Small intestine (tissue), 7 donors: ENCODE results near the gene POU3F3. TPM values are rescaled to one million over a fixed set of nuclear protein-coding genes. Genes with fewer than 3 reads are reported as not detected.

Experiments used
- DNase-seq, 2 donors: peaks; one replicate each; pipeline versions ENCODE4 v3.0.0 to v3.0.0-alpha.2; 2013
- FAIRE-seq: peaks from 2 replicates; lab custom pipeline; 2012; peaks lifted over from hg19 to GRCh38; lab: Jason Lieb, UNC
- H3K27ac ChIP-seq, 3 donors: one replicate each; pipeline ENCODE4 v1.5.1; 2013; ENCODE audit warnings: low read length in 2 of 3, mild to moderate bottlenecking in 2 of 3, control low read depth in 1 of 3, inconsistent platforms in 1 of 3, low read depth in 1 of 3, moderate library complexity in 1 of 3
- H3K27me3 ChIP-seq, 3 donors: one replicate each; pipeline ENCODE4 v1.6.1; 2013; ENCODE audit warnings: low read length in 3 of 3, inconsistent platforms in 1 of 3; ENCODE audit not compliant: control insufficient read depth in 3 of 3, insufficient read depth in 3 of 3
- H3K36me3 ChIP-seq, 3 donors: one replicate each; pipeline ENCODE4 v1.6.1; 2013; ENCODE audit warnings: low read length in 3 of 3, inconsistent platforms in 1 of 3, low read depth in 1 of 3, mild to moderate bottlenecking in 1 of 3, moderate library complexity in 1 of 3; ENCODE audit not compliant: control insufficient read depth in 3 of 3, insufficient read depth in 2 of 3
- H3K4me1 ChIP-seq, 3 donors: one replicate each; pipeline ENCODE4 v1.6.1; 2013; ENCODE audit warnings: low read length in 2 of 3, inconsistent platforms in 1 of 3, low read depth in 1 of 3, mild to moderate bottlenecking in 1 of 3, moderate library complexity in 1 of 3; ENCODE audit not compliant: control insufficient read depth in 3 of 3, insufficient read depth in 2 of 3
- H3K4me3 ChIP-seq, 3 donors: one replicate each; pipeline ENCODE4 v1.5.1; 2013; ENCODE audit warnings: low read length in 3 of 3, control low read depth in 1 of 3, inconsistent platforms in 1 of 3, low read depth in 1 of 3, mild to moderate bottlenecking in 1 of 3, moderate library complexity in 1 of 3
- H3K9me3 ChIP-seq, 2 donors: one replicate each; pipeline ENCODE4 v1.6.1; 2013; ENCODE audit warnings: low read depth in 1 of 2, low read length in 1 of 2; ENCODE audit not compliant: control insufficient read depth in 2 of 2, insufficient read depth in 1 of 2
- WGBS, 3 donors: extraction: QIAGEN DNeasy Blood & Tissue Kit; methylation state at CpG; one replicate each; pipeline ENCODE4 v1.1.7; 2013; 5-methylcytosine and 5-hydroxymethylcytosine counted together
- polyA plus RNA-seq, 4 donors: library from polyadenylated mRNA; stranded (reverse) in 3 of 4; unstranded in 1 of 4; fragments of 200-250 nt in 3 of 4; fragments of 120-200 nt in 1 of 4; gene quantifications; one replicate each; pipeline versions ENCODE4 v1.2.1 to v1.2.3, GENCODE V29; 2013
- donor health status: healthy with polysubstance abuse.
- donor health status: control.
- donor health status: control.
- donor health status: Bipolar disorder and iron deficiency.
- donor health status: healthy.

Gene POU3F3
- polyA plus RNA-seq, 4 donors, result 0.04 to 0.15 TPM; not detected in 2

DNA sequence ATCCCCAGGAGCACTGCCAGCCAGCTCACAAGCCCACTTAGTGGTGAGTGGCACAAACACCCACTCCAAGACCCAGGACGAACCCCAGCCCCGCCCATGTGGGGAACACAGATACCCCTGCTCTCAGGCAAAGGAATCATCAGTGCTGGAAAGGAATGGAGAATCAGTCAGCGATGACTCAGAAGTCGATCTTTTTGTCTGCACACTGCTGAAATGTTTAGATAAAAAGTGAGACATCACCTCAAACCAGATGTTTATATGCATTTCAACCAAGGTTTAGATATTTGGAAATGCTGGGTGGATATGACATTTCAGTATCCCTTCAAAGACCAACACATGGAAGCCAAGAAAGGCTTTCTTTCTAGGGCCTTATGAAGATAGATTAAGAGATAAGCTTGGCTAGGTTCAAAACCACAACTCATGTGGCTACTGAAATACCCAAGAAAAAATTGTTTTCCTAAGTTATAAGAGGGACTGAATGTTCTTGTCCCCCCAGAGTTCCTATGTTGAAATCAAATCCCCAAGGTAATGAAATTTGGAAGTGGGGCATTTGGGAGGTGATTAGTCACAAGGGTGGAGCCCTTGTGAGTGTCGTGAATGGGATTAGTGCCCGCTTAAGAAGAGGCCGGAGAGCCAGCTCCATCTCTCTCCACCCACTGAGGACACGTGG is 43.7 kb downstream of the POU3F3 start:
- H3K4me1 ChIP-seq, result peaks cover 0 to 11% (median 2%) of the 10 kb centered on the region in 3 donors
- FAIRE-seq (no peak), DNase-seq (no peak)
- H3K27ac ChIP-seq, result no peak overlapping the region
- 75 to 85% (median 79%) methylated on average over 8 of the region's 8 CpGs for WGBS, 3 donors
- no peaks in the 10 kb centered on the region for H3K9me3 ChIP-seq
- H3K27me3 ChIP-seq, result peaks cover 0 to 5% (median 3%) of the 10 kb centered on the region in 3 donors
- H3K36me3 ChIP-seq, result no peaks in the 10 kb centered on the region
- H3K4me3 ChIP-seq, result no peak overlapping the region

DNA sequence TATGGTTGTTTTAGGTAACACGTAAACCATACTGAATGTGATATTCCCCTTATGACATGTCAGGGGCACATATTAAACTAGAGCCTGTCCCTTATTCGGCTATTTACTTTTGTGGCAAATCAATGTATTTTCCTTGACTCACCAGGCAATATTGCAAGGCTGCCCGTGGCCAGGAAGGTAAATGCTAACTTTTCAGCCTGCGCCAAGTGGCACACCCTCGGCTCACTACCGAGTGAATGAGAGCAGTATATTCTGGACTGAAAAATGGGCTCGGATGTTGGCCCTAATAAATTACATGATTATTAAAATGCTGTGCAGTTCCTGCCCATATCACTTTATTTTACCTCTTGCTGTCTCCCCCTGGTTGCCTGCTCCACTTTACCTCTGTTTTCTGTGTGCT is 46.7 kb downstream of the POU3F3 start:
- WGBS, 3 donors, result 25 to 63% (median 41%) methylated on average over 7 of the region's 7 CpGs
- no peak overlapping the region for H3K4me3 ChIP-seq

DNA sequence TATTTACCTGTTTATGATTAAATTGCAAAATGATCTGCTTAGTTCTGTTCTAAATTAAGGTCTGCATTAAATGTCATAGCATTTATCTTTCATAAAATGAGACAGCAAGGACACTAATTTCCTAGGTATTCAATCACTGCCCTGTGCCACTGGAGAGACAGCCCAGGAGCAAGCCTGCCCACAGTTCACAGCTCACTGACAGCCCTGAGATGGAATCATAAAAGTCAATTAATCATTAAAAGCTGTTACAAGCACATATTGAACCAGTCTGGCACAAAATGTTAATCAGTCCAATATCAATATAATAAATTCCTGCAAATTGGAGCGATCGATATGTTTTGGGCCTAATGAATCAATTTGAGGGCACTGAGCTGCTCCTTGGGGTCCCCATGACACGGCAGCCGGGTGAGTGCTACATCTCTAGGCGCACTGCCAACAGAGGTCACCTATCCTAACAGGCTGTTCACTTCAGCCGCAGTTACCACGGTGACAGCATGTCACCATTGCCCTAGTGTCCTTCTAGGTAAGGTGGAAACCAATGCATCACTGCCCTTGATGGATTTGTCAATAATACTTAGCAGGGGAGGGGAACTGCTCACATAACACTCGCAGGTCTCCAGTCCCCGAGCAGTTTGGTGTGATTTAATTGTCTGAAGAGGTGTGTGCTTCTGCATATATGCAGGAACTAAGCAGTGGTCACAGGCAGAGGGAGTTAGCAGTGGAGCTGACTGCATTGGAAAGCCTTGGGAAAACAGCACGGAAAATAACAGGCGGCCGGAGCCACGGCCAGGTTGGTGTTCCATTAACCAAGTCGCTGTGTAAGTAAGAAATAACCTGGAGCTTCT is 47.3 kb downstream of the POU3F3 start:
- no peak for FAIRE-seq
- no peaks in the 10 kb centered on the region for H3K9me3 ChIP-seq
- 14 to 64% (median 27%) methylated on average over 14 of the region's 14 CpGs for WGBS, 3 donors
- peak overlapping the region in 2 of 3 donors; percentile 15 to 70 for H3K27ac ChIP-seq
- peak; percentile 81 to 93 for DNase-seq
- H3K36me3 ChIP-seq, result no peaks in the 10 kb centered on the region
- H3K4me3 ChIP-seq, result peak overlapping the region in 1 of 3 donors; percentile 16
- H3K4me1 ChIP-seq, result peaks cover 2 to 11% (median 4%) of the 10 kb centered on the region in 3 donors
- peaks cover 0 to 6% (median 0%) of the 10 kb centered on the region in 3 donors for H3K27me3 ChIP-seq

More for the DNA sequence above, 46.7 kb downstream of the POU3F3 start:
- FAIRE-seq (no peak), DNase-seq (peak in 1 of 2 donors; percentile 51)
- H3K27me3 ChIP-seq, result peaks cover 0 to 6% (median 3%) of the 10 kb centered on the region in 3 donors
- no peaks in the 10 kb centered on the region for H3K36me3 ChIP-seq
- H3K4me1 ChIP-seq, result peaks cover 2 to 11% (median 4%) of the 10 kb centered on the region in 3 donors
- H3K9me3 ChIP-seq, result no peaks in the 10 kb centered on the region
- H3K27ac ChIP-seq, result peak overlapping the region in 1 of 3 donors; percentile 67

- Histone ChIP-seq H3K4me3 (no peak overlapping the region), H3K27me3 (peaks cover 0 to 3% (median 3%) of the 10 kb centered on the region in 3 donors), H3K36me3 (no peaks in the 10 kb centered on the region), H3K4me1 (peaks cover 2 to 11% (median 4%) of the 10 kb centered on the region in 3 donors), H3K9me3 (no peaks in the 10 kb centered on the region), H3K27ac (peak overlapping the region in 1 of 3 donors; percentile 15)
- WGBS, 3 donors, result 17 to 63% (median 28%) methylated on average over 6 of the region's 6 CpGs
- FAIRE-seq (no peak), DNase-seq (peak; percentile 58 to 82)
These were observed 48.4 kb downstream of the POU3F3 start for GRCh38 chr2:104902317-104902716.

Other genes starting within 250 kb of the POU3F3 start
- gene MRPS9, start 184.0 kb downstream of the POU3F3 start, polyA plus RNA-seq, result 10 to 100 TPM; 22.7 to 44.1 (median 28.4) TPM